ENCODE results near the gene CLASP2. TPM values are rescaled to one million over a fixed set of nuclear protein-coding genes. Genes with fewer than 3 reads are reported as not detected.

CLASP2 gene
- total RNA-seq, 2 donors from 2014 or later = 34.8 to 47.8 TPM

GRCh38 chr3:33579840-33580239 is 138.2 kb downstream of the CLASP2 start:
- intact Hi-C loops (cut with DNase I) = no loop called here
- TF ChIP-seq CTCF (IDR thresholded peaks at IDR 0.05) = no peak
- no peak for TF ChIP-seq POLR2A (IDR thresholded peaks at IDR 0.05)
- no peak overlapping the region for H3K4me3 ChIP-seq
- peaks cover 0 to 3% of the 10 kb centered on the region in 2 donors for H3K36me3 ChIP-seq (replicated peaks in 1 of 2; ENCODE audit: insufficient read depth in 1 of 2, low read depth in 2 of 2)
- no peak for DNase-seq
- 92 to 98% methylated on average over 2 of the region's 2 CpGs for WGBS, 2 donors
- no peak for ATAC-seq
- H3K27me3 ChIP-seq = no peaks in the 10 kb centered on the region
- H3K27ac ChIP-seq = no peak overlapping the region
- H3K9me3 ChIP-seq = no peaks in the 10 kb centered on the region
- H3K4me1 ChIP-seq = no peaks in the 10 kb centered on the region

GRCh38 chr3:33579178-33579510 is 138.9 kb downstream of the CLASP2 start:
- TF ChIP-seq CTCF (IDR thresholded peaks at IDR 0.05) = no peak
- no peak for TF ChIP-seq POLR2A (IDR thresholded peaks at IDR 0.05)
- 40 to 49% methylated on average over 1 of the region's 1 CpG for WGBS, 2 donors
- H3K27ac ChIP-seq = no peak overlapping the region
- no peak for ATAC-seq
- no peak for DNase-seq
- no peaks in the 10 kb centered on the region for H3K4me1 ChIP-seq
- H3K36me3 ChIP-seq (replicated peaks in 1 of 2; ENCODE audit: insufficient read depth in 1 of 2, low read depth in 2 of 2) = peaks cover 0 to 3% of the 10 kb centered on the region in 2 donors
- H3K4me3 ChIP-seq = no peak overlapping the region
- no peaks in the 10 kb centered on the region for H3K9me3 ChIP-seq
- no peaks in the 10 kb centered on the region for H3K27me3 ChIP-seq
- intact Hi-C loops (cut with DNase I) = no loop called here

- no peak for DNase-seq
- no peaks in the 10 kb centered on the region for H3K9me3 ChIP-seq
- WGBS, 2 donors = 80 to 88% methylated on average over 2 of the region's 2 CpGs
- H3K4me1 ChIP-seq = no peaks in the 10 kb centered on the region
- TF ChIP-seq CTCF (IDR thresholded peaks at IDR 0.05) (no peak), POLR2A (IDR thresholded peaks at IDR 0.05) (no peak)
- no peak overlapping the region for H3K4me3 ChIP-seq
- ATAC-seq = no peak
- H3K27ac ChIP-seq = no peak overlapping the region
- H3K36me3 ChIP-seq (replicated peaks in 1 of 2; ENCODE audit: insufficient read depth in 1 of 2, low read depth in 2 of 2) = peaks cover 0 to 3% of the 10 kb centered on the region in 2 donors
- intact Hi-C loops (cut with DNase I) = no loop called here
- H3K27me3 ChIP-seq = no peaks in the 10 kb centered on the region
These were observed 139.5 kb downstream of the CLASP2 start for GRCh38 chr3:33578325-33579177.

GRCh38 chr3:33577588-33577987 is 140.5 kb downstream of the CLASP2 start:
- 79 to 95% methylated on average over 1 of the region's 1 CpG for WGBS, 2 donors
- no peak for TF ChIP-seq CTCF (IDR thresholded peaks at IDR 0.05)
- DNase-seq (no peak), ATAC-seq (no peak)
- Histone ChIP-seq H3K27ac (no peak overlapping the region), H3K4me1 (no peaks in the 10 kb centered on the region), H3K27me3 (no peaks in the 10 kb centered on the region), H3K9me3 (no peaks in the 10 kb centered on the region), H3K36me3 (replicated peaks in 1 of 2; ENCODE audit: insufficient read depth in 1 of 2, low read depth in 2 of 2) (peaks cover 3% of the 10 kb centered on the region in 2 donors), H3K4me3 (no peak overlapping the region)
- intact Hi-C loops (cut with DNase I) = no loop called here

GRCh38 chr3:33577173-33577572 is 140.9 kb downstream of the CLASP2 start:
- Histone ChIP-seq H3K4me3 (no peak overlapping the region), H3K4me1 (no peaks in the 10 kb centered on the region), H3K9me3 (no peaks in the 10 kb centered on the region), H3K36me3 (replicated peaks in 1 of 2; ENCODE audit: insufficient read depth in 1 of 2, low read depth in 2 of 2) (peaks cover 3% of the 10 kb centered on the region in 2 donors), H3K27ac (no peak overlapping the region), H3K27me3 (no peaks in the 10 kb centered on the region)
- 80 to 84% methylated on average over 3 of the region's 3 CpGs for WGBS, 2 donors
- intact Hi-C loops (cut with DNase I) = no loop called here
- TF ChIP-seq CTCF (IDR thresholded peaks at IDR 0.05) = no peak
- TF ChIP-seq POLR2A (IDR thresholded peaks at IDR 0.05) = no peak
- DNase-seq (no peak), ATAC-seq (no peak)

Data from body of pancreas (tissue), 4 donors.